Measurements from ENCODE around the gene NDUFS4. TPM values are rescaled to one million over a fixed set of nuclear protein-coding genes. Genes with fewer than 3 reads are reported as not detected.
A peak's percentile ranks its signal among the peaks of the same experiment; 100 is the strongest.
"Not testable (repeated sequence)": the region's sequence is repeated elsewhere in the genome, so short reads cannot be mapped to it uniquely, and the experiment has no call there.

NDUFS4 gene
- total RNA-seq, 1 donor from 2014 or later: 78.7 TPM

DNA sequence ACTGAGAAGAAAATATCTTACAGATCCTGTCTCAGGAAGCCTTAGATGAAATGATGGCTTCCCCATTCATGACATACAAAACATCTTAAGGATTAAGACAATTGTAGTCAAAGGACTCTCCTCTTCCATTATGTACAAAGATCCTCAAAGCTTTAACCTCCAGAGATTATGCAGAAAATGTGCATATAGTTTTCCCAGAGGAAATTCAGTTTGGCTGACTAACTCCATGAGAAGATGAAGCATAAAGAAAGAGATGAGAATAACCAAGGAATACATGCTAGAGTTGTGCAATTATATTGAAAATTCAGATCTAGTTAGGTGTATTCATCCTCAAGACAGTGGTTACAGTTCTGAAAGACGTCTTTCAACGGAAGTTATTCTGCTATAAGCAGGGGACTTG, 18.6 kb upstream of the NDUFS4 start:
- TF ChIP-seq, protein P1, sequence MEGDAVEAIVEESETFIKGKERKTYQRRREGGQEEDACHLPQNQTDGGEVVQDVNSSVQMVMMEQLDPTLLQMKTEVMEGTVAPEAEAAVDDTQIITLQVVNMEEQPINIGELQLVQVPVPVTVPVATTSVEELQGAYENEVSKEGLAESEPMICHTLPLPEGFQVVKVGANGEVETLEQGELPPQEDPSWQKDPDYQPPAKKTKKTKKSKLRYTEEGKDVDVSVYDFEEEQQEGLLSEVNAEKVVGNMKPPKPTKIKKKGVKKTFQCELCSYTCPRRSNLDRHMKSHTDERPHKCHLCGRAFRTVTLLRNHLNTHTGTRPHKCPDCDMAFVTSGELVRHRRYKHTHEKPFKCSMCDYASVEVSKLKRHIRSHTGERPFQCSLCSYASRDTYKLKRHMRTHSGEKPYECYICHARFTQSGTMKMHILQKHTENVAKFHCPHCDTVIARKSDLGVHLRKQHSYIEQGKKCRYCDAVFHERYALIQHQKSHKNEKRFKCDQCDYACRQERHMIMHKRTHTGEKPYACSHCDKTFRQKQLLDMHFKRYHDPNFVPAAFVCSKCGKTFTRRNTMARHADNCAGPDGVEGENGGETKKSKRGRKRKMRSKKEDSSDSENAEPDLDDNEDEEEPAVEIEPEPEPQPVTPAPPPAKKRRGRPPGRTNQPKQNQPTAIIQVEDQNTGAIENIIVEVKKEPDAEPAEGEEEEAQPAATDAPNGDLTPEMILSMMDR (conservative IDR thresholded peaks at IDR 0.05): no peak
- Mint-ChIP-seq H3K36me3 (ENCODE audit: low read depth) (no peaks in the 10 kb centered on the region), H3K4me3 (no peak overlapping the region), H3K4me1 (peaks cover 40% of the 10 kb centered on the region), H3K27me3 (ENCODE audit: low read depth) (no peaks in the 10 kb centered on the region), H3K27ac (ENCODE audit: unreplicated experiment) (no peak overlapping the region), H3K9me3 (no peaks in the 10 kb centered on the region)
- DNase-seq (ENCODE audit: low read depth, low spot score): no peak

DNA sequence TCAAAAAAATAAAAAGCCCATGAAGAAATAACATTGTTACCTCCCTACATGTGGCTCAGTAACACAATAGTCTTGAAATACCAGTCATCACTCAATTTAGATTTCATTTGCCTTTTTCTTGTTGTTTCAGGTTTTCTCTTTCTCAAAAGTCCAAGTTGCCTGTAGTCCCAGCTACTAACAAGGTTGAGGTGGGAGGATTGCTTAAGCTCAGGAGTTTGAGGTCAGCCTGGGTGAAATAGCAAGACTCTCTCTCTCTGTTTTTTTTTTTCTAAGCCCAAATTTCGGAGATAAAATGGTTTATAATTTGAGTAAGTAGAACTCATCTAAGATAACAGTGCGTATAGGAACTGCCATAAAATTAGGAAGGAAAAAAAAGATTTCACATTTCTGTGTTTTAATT, 17.5 kb upstream of the NDUFS4 start:
- DNase-seq (ENCODE audit: low read depth, low spot score): no peak
- Mint-ChIP-seq H3K4me3 (no peak overlapping the region), H3K27me3 (ENCODE audit: low read depth) (no peaks in the 10 kb centered on the region), H3K4me1 (peaks cover 48% of the 10 kb centered on the region), H3K36me3 (ENCODE audit: low read depth) (no peaks in the 10 kb centered on the region), H3K27ac (ENCODE audit: unreplicated experiment) (no peak overlapping the region), H3K9me3 (no peaks in the 10 kb centered on the region)
- TF ChIP-seq, protein P1 (conservative IDR thresholded peaks at IDR 0.05): no peak

DNA sequence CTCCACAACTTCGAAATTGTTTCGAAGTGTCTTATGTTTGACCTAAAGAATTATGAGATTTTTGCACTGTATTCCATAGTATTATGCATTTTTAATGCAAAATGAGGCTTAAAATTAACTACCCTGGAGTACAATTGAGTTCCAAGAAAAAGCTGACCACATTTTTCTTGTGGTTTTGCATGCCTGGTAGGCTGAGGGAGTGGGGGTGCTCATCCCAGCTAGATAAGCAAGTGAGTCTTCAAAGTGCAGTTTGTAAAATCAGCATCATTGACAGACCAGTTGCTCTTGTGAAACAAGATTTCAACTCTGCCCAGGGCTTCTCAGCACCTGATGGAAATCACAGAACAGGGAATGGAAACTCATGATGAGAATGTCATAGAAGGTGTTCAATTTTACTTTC, 17.0 kb upstream of the NDUFS4 start:
- Mint-ChIP-seq H3K36me3 (ENCODE audit: low read depth) (no peaks in the 10 kb centered on the region), H3K4me1 (peaks cover 48% of the 10 kb centered on the region), H3K4me3 (no peak overlapping the region), H3K9me3 (no peaks in the 10 kb centered on the region), H3K27me3 (ENCODE audit: low read depth) (no peaks in the 10 kb centered on the region), H3K27ac (ENCODE audit: unreplicated experiment) (no peak overlapping the region)
- no peak for DNase-seq (ENCODE audit: low read depth, low spot score)
- TF ChIP-seq, protein P1 (conservative IDR thresholded peaks at IDR 0.05): no peak

DNA sequence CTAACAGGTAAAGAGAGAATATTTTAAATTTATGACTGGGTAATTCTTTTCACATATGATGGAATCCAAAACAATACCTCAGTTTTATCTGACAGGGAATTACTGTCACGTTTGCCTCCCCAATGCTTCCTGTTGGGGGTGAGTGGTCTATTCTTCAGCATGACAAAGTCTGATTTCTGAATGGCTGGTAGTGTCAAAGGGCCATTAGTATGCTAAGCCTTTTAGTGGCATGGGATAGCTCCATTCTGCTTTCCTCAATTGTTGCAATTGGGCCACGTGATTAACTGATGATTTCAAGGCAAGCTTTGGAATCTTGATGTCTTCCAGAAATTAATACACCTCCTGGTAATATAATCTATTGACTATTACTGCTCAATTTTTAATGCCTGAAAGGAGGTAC, 14.7 kb upstream of the NDUFS4 start:
- Mint-ChIP-seq H3K4me1 (peaks cover 48% of the 10 kb centered on the region), H3K36me3 (ENCODE audit: low read depth) (no peaks in the 10 kb centered on the region), H3K27ac (ENCODE audit: unreplicated experiment) (peak overlapping the region; percentile 44), H3K9me3 (no peaks in the 10 kb centered on the region), H3K4me3 (peak overlapping the region; percentile 69), H3K27me3 (ENCODE audit: low read depth) (no peaks in the 10 kb centered on the region)
- TF ChIP-seq, protein P1 (conservative IDR thresholded peaks at IDR 0.05): no peak
- DNase-seq (ENCODE audit: low read depth, low spot score): no peak

DNA sequence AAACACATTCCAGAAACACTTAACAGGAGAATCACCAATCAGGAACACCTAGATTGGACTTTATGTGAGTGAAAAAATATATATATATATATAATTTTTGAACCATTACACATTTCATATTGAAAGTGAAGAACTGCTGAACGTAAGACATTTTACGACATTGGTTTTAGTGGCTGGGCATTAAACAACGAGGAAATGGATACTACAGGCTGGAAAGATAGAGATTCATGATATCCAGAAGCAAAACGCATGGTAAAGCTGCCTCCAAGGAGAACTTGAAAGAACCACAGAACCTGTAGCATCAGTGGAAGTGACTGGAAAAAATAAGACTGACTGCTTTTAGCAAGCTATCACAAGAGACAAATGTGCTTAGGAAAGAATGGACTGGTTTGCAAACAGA, 13.2 kb upstream of the NDUFS4 start:
- H3K27ac Mint-ChIP-seq (ENCODE audit: unreplicated experiment): peak overlapping the region; percentile 39
- H3K4me1 Mint-ChIP-seq: peaks cover 42% of the 10 kb centered on the region
- no peak for DNase-seq (ENCODE audit: low read depth, low spot score)
- no peaks in the 10 kb centered on the region for H3K9me3 Mint-ChIP-seq
- no peak overlapping the region for H3K4me3 Mint-ChIP-seq
- H3K36me3 Mint-ChIP-seq (ENCODE audit: low read depth): no peaks in the 10 kb centered on the region
- TF ChIP-seq, protein P1 (conservative IDR thresholded peaks at IDR 0.05): no peak
- H3K27me3 Mint-ChIP-seq (ENCODE audit: low read depth): no peaks in the 10 kb centered on the region

DNA sequence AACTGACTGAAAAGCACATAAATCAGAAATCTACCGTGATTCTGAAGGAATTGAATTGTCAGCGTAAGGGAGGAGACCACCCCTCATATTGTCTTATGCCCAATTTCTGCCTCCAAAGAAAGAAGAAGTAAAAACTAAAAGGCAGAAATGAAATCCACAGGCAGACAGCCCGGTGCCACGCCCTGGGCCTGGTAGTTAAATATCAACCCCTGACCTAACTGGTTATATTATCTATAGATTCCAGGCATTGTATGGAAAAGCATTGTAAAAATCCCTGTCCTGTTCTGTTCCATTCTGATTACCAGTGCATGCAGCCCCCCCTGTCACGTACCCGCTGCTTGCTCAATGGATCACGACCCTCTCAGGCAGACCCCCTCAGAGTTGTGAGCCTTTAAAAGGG, 11.9 kb upstream of the NDUFS4 start:
- not testable (repeated sequence) for H3K4me3 Mint-ChIP-seq; H3K36me3 Mint-ChIP-seq (ENCODE audit: low read depth); H3K27ac Mint-ChIP-seq (ENCODE audit: unreplicated experiment); DNase-seq (ENCODE audit: low read depth, low spot score); H3K9me3 Mint-ChIP-seq; H3K27me3 Mint-ChIP-seq (ENCODE audit: low read depth)
- peaks cover 35% of the 10 kb centered on the region for H3K4me1 Mint-ChIP-seq
